Hepatocyte (in vitro differentiated cells): ENCODE results near the gene DNAJA4. TPM values are rescaled to one million over a fixed set of nuclear protein-coding genes. Genes with fewer than 3 reads are reported as not detected.

ENCODE experiments used
- DNase-seq: peaks from one replicate; pipeline ENCODE4 v3.0.0-alpha.2; 2016; ENCODE audit warnings: low spot score
- H2AFZ ChIP-seq: fragments of 200-600 bp; sonication (generic); 2 replicates; pipeline ENCODE4 v1.6.0; 2016; ENCODE audit warnings: antibody characterized with exemption, mild to moderate bottlenecking
- H3K27ac ChIP-seq: fragments of 200-600 bp; sonication (generic); 2 replicates; pipeline ENCODE4 v1.5.1; 2016; ENCODE audit warnings: mild to moderate bottlenecking
- H3K27me3 ChIP-seq: fragments of 200-600 bp; sonication (generic); 2 replicates; pipeline ENCODE4 v1.6.1; 2016
- H3K36me3 ChIP-seq: fragments of 200-600 bp; sonication (generic); replicated peaks from 2 replicates; pipeline ENCODE4 v1.5.1; 2016; ENCODE audit warnings: low read depth; ENCODE audit not compliant: insufficient read depth
- H3K4me1 ChIP-seq: fragments of 200-600 bp; sonication (generic); 2 replicates; pipeline ENCODE4 v1.5.1; 2016; ENCODE audit warnings: mild to moderate bottlenecking, moderate library complexity; ENCODE audit not compliant: insufficient read depth
- H3K4me2 ChIP-seq: fragments of 200-600 bp; sonication (generic); 2 replicates; pipeline ENCODE4 v1.6.0; 2016
- H3K4me3 ChIP-seq: fragments of 200-600 bp; sonication (generic); 2 replicates; pipeline ENCODE4 v1.5.1; 2016; ENCODE audit warnings: mild to moderate bottlenecking
- H3K79me2 ChIP-seq: fragments of 200-600 bp; sonication (generic); 2 replicates; pipeline ENCODE4 v1.6.0; 2017; ENCODE audit warnings: mild to moderate bottlenecking
- H3K9me2 ChIP-seq: fragments of 200-600 bp; sonication (generic); replicated peaks from 2 replicates; pipeline ENCODE4 v1.6.0; 2017; ENCODE audit warnings: mild to moderate bottlenecking; ENCODE audit not compliant: insufficient read depth
- H3K9me3 ChIP-seq: fragments of 200-600 bp; sonication (generic); 2 replicates; pipeline ENCODE4 v1.5.1; 2016; ENCODE audit warnings: low read depth, mild to moderate bottlenecking
- H4K20me1 ChIP-seq: fragments of 200-600 bp; sonication (generic); 2 replicates; pipeline ENCODE4 v1.6.0; 2016; ENCODE audit warnings: mild to moderate bottlenecking; ENCODE audit not compliant: insufficient read depth, poor library complexity, severe bottlenecking
- EZH2 ChIP-seq: fragments of 200-600 bp; sonication (generic); IDR thresholded peaks from 2 replicates; pipeline ENCODE4 v1.6.1; 2016; ENCODE audit warnings: antibody characterized with exemption, mild to moderate bottlenecking, borderline replicate concordance
- EZH2phosphoT487 ChIP-seq: fragments of 200-600 bp; sonication (generic); IDR thresholded peaks from one replicate; pipeline ENCODE4 v1.6.1; 2018; ENCODE audit warnings: antibody characterized with exemption, mild to moderate bottlenecking, low read depth, moderate library complexity; ENCODE audit not compliant: unreplicated experiment, severe bottlenecking
- WGBS: methylation state at CpG from one replicate; pipeline ENCODE4 v1.1.6; 2016; ENCODE audit warnings: low lambda C conversion rate; ENCODE audit errors: missing lambda C conversion rate; 5-methylcytosine and 5-hydroxymethylcytosine counted together
- polyA plus RNA-seq: library from polyadenylated mRNA; unstranded; fragments of >200 nt; fragmentation: Nextera tagmentation; extraction: Ambion mirVana; gene quantifications from 2 replicates; pipeline ENCODE4 v1.2.1, GENCODE V29; 2016
- total RNA-seq: library from RNA; depleted of rRNA; stranded (reverse); fragments of >200 nt; gene quantifications from 2 replicates; pipeline ENCODE4 v1.2.3, GENCODE V29; 2014
- TF ChIP-seq, protein P1 (sequence below): fragments of 200-600 bp; sonication (generic); IDR thresholded peaks from 2 replicates; pipeline ENCODE4 v1.5.1; 2016; ENCODE audit warnings: antibody characterized with exemption, mild to moderate bottlenecking; ENCODE audit not compliant: poor library complexity

DNAJA4 gene
- total and polyA plus RNA-seq, 2 experiments from 2014 or later: 2.8 to 3.6 TPM

DNA sequence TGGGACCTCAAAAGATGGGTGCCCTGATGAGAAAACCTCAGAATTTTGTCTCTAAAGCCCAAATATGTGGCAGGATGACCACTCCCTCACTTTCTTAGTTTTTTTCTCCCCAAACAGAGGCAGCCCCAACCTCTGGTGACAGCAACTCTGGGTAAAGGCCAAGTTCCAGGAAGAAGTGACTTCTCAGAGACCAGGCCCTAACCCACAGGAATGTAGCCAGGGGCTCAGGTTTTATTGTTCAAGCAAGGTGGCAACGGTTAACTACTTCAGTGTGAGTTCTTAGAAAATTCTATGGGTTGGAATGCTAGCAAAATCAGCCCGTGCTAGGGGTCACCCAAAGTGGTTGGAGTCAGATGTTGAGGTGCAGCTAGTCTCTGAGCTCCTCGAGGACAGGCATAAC is 5.1 kb upstream of the DNAJA4 start:
- Histone ChIP-seq H3K27me3 (no peaks in the 10 kb centered on the region), H3K36me3 (no peaks in the 10 kb centered on the region), H3K79me2 (no peaks in the 10 kb centered on the region), H3K4me2 (no peak overlapping the region), H3K4me1 (no peaks in the 10 kb centered on the region), H3K4me3 (no peak overlapping the region), H3K27ac (no peak overlapping the region), H3K9me3 (no peaks in the 10 kb centered on the region), H3K9me2 (no peaks in the 10 kb centered on the region), H2AFZ (no peak overlapping the region), H4K20me1 (no peaks in the 10 kb centered on the region)
- TF ChIP-seq EZH2: no peak
- TF ChIP-seq, protein P1, sequence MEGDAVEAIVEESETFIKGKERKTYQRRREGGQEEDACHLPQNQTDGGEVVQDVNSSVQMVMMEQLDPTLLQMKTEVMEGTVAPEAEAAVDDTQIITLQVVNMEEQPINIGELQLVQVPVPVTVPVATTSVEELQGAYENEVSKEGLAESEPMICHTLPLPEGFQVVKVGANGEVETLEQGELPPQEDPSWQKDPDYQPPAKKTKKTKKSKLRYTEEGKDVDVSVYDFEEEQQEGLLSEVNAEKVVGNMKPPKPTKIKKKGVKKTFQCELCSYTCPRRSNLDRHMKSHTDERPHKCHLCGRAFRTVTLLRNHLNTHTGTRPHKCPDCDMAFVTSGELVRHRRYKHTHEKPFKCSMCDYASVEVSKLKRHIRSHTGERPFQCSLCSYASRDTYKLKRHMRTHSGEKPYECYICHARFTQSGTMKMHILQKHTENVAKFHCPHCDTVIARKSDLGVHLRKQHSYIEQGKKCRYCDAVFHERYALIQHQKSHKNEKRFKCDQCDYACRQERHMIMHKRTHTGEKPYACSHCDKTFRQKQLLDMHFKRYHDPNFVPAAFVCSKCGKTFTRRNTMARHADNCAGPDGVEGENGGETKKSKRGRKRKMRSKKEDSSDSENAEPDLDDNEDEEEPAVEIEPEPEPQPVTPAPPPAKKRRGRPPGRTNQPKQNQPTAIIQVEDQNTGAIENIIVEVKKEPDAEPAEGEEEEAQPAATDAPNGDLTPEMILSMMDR: no peak
- no peak for TF ChIP-seq EZH2phosphoT487
- no peak for DNase-seq
- 74% methylated on average over 3 of the region's 3 CpGs for WGBS

GRCh38 chr15:78260489-78260888 is 3.9 kb upstream of the DNAJA4 start:
- Histone ChIP-seq H3K4me1 (no peaks in the 10 kb centered on the region), H3K79me2 (no peaks in the 10 kb centered on the region), H3K4me3 (no peak overlapping the region), H3K9me3 (no peaks in the 10 kb centered on the region), H3K36me3 (no peaks in the 10 kb centered on the region), H3K27me3 (no peaks in the 10 kb centered on the region), H4K20me1 (no peaks in the 10 kb centered on the region), H3K9me2 (no peaks in the 10 kb centered on the region), H2AFZ (no peak overlapping the region), H3K27ac (no peak overlapping the region), H3K4me2 (no peak overlapping the region)
- DNase-seq: no peak
- WGBS: 72% methylated on average over 2 of the region's 2 CpGs
- TF ChIP-seq EZH2phosphoT487 (no peak), EZH2 (no peak)
- TF ChIP-seq, protein P1: no peak

- TF ChIP-seq EZH2 (no peak), EZH2phosphoT487 (no peak)
- TF ChIP-seq, protein P1: no peak
- Histone ChIP-seq H3K36me3 (no peaks in the 10 kb centered on the region), H3K4me1 (no peaks in the 10 kb centered on the region), H3K9me2 (no peaks in the 10 kb centered on the region), H3K4me3 (no peak overlapping the region), H3K27me3 (no peaks in the 10 kb centered on the region), H3K27ac (no peak overlapping the region), H3K4me2 (no peak overlapping the region), H3K9me3 (no peaks in the 10 kb centered on the region), H2AFZ (no peak overlapping the region), H4K20me1 (no peaks in the 10 kb centered on the region), H3K79me2 (no peaks in the 10 kb centered on the region)
- DNase-seq: no peak
- 93% methylated on average over 3 of the region's 3 CpGs for WGBS
These were observed 3.3 kb upstream of the DNAJA4 start for GRCh38 chr15:78261062-78261461.

- H3K79me2 ChIP-seq: no peaks in the 10 kb centered on the region
- H3K27ac ChIP-seq: no peak overlapping the region
- H3K9me3 ChIP-seq: no peaks in the 10 kb centered on the region
- no peak for TF ChIP-seq EZH2
- TF ChIP-seq, protein P1: no peak
- DNase-seq: no peak
- WGBS: 91% methylated on average over 7 of the region's 7 CpGs
- H3K4me1 ChIP-seq: no peaks in the 10 kb centered on the region
- H3K4me2 ChIP-seq: no peak overlapping the region
- no peaks in the 10 kb centered on the region for H3K27me3 ChIP-seq
- H3K36me3 ChIP-seq: no peaks in the 10 kb centered on the region
- H2AFZ ChIP-seq: no peak overlapping the region
- no peaks in the 10 kb centered on the region for H3K9me2 ChIP-seq
- H4K20me1 ChIP-seq: no peaks in the 10 kb centered on the region
- no peak overlapping the region for H3K4me3 ChIP-seq
These were observed 996 bp upstream of the DNAJA4 start for GRCh38 chr15:78263351-78263781.
